GM18520 (cell line): Measurements from ENCODE around the gene MAP2K3.
"Not testable (repeated sequence)": the region's sequence is repeated elsewhere in the genome, so short reads cannot be mapped to it uniquely, and the experiment has no call there.

Source experiments
- ATAC-seq: cut with Tn5 transposase; IDR thresholded peaks from one replicate; pipeline ENCODE4 v1.9.1; 2021; ENCODE audit not compliant: unreplicated experiment

The MAP2K3 gene

GRCh38 chr17:21310061-21310765 lies 25.7 kb downstream of the MAP2K3 start:
- not testable (repeated sequence) for ATAC-seq

DNA sequence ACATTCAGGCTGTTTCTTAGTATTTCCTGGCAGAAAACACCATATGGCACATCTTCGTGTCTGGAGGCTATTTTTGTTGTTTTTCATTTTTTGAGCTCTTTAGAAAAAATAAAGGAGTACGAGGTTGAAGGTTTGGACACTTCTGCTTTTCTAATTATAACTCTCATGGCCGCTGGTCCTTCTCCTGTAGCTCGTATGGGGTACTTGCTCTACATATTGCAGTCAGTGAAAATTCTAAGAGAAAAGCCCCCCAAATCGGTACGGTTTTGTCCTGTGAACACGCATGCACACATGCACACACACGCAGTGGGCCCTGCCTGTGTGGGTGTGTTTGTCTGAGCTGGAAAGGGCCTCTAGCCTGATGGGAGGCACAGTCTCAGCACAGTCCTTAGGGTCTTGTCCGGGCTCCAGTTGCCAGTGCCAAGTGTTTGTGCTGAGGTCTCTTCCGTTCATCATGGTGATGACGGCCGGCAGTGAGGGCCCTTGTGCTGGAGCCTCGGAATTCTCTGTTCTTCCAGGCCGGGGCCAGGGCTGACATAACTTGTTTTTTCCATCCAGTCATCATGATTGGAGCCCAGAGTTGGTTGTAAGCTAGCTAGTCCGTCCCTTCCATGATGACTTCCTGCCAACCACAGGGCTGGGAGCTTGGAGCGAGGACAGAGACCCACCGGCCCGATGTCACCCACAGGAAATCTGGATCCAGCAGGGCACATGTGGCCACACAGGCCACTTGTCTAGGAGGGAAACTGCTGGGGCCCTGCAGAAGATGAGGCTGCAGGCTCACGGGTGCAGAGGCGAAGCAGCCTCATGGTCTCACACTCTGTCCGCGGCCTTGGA lies 26.5 kb downstream of the MAP2K3 start:
- ATAC-seq, result not testable (repeated sequence)

DNA sequence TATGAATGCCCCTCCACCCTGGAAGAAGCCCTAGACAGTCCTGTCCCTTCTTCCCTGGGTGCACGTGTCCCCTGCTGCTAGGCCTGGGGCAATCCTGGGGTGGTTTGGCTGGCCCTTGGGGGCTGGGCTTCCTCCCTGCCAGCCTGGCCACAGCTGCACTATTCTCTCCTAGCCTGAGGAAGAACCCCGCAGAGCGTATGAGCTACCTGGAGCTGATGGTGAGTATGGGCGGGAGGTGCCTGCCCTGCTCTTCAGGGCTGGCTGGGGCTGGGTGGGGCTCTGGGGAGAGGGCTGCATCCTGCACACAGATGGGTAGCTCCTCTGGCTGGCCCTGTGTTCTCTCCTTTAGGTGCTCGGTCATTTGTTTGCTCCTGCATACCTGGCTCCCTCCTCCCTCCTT lies 28.8 kb downstream of the MAP2K3 start:
- no peak for ATAC-seq

DNA sequence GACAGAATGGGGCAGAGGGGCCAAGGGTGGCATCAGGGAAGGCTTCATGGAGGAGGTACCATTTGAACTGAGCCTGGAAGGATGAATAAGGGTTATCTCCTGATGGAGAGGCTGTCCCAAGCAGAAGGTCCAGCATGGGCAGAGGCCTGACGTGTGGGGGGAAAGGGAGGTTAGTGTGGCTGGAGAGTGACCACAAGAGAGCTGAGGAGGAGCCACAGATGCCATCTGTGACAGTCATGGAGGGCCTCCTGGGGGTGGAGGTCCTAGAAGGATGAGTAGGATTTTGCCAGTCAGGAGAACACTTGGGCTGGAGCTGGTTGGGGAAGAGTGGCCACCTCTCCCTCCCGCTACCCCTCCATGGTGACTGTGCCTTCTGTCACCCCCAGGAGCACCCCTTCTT lies 29.2 kb downstream of the MAP2K3 start:
- ATAC-seq, result not testable (repeated sequence)

GRCh38 chr17:21314261-21314664 lies 29.8 kb downstream of the MAP2K3 start:
- not testable (repeated sequence) for ATAC-seq

- ATAC-seq, result not testable (repeated sequence)
Measured at GRCh38 chr17:21314701-21315111, 30.2 kb downstream of the MAP2K3 start.

GRCh38 chr17:21315246-21316000 lies 30.9 kb downstream of the MAP2K3 start:
- not testable (repeated sequence) for ATAC-seq

DNA sequence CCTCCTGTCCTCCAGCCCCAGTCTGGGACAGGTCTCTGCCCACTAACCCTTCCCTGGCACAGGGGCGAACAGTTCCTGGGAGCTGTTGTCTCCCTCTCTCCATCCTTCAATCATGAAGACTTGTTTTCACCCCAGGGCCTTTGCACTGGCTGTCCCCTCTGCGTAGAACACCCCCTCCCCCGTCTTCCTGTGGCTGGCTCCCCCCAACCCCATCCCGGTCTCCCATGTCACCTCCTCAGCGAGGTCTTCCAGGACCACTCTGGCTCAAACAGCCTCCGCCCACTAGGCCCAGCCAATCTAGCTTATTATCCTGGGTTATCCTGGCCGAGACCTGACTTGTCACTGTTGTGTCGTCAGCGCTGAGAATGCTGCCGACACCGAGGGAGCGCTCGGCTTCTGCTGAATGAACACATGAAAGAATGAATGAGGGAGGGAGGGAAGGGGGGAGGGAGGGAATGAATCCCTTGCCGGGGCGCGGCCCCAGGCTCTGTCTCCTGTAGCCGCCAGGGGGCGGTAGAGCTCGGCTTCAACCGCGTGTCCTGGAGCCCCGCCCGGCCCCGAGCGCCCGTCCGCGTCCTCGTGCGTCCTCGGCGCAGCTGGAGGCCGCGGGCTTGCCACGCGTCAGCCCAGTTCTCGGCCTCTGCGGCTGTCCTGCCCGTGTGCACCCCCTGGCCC lies 31.8 kb downstream of the MAP2K3 start:
- not testable (repeated sequence) for ATAC-seq

GRCh38 chr17:21316887-21317500 lies 32.5 kb downstream of the MAP2K3 start:
- ATAC-seq, result not testable (repeated sequence)

- not testable (repeated sequence) for ATAC-seq
Measured at GRCh38 chr17:21317821-21318220, 33.3 kb downstream of the MAP2K3 start.

DNA sequence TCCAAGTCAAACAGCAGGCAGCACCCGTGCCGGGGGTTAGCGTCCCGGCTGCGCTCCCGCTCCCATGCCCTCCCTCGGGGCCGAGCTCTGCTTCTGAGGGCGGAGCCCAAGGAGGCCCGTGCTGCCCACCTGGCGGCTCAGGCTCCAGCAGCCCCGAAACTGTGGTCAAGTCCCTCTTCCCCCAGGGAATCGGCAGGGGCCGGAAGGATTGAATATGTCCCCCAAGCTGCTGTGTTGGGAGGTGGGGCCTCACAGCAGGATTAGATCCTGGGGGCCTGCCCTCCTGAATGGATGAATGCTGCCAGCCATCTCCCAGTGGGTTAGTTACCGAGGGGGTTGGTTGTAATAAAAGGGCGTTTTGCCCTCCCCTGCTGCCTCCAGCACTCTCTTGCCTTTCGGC lies 33.9 kb downstream of the MAP2K3 start:
- no peak for ATAC-seq

DNA sequence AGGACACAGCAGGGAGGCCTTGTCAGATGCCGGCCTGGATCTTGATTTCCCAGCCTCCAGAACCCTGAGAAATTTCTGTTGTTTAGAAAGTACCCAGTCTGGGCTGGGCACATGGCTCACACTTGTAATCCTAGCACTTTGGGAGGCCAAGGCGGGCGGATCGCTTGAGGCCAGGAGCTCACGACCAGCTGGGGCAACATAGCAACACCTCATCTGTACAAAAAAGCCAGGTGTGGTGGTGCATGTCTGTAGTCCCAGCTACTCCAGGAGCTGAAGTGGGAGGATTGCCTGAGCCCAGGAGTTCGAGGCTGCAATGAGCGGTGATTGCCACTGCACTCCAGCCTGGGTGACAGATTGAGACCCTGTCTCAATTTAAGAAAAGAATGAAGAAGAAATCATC lies 34.3 kb downstream of the MAP2K3 start:
- ATAC-seq, result not testable (repeated sequence)

DNA sequence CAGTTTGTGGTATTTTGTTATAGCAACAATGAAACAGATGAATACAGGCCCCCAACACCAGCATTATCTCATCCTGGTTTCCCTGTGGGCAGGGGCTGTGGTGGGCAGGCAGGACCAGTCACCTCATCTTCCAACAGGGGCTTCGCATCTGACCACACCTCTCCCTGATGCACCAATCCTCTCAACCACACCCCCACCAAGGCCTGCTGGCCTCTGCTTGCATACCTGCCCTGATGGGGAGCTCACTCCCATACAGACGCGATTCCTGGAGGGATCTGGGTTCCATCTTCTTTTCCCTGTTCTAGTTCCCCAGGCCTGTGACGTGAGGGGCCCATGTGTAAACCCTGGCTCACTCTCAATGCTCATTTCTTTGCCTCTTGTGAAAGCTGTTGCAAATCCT lies 34.7 kb downstream of the MAP2K3 start:
- not testable (repeated sequence) for ATAC-seq

GRCh38 chr17:21319686-21320375 lies 35.3 kb downstream of the MAP2K3 start:
- ATAC-seq, result not testable (repeated sequence)

- not testable (repeated sequence) for ATAC-seq
Measured at GRCh38 chr17:21320430-21320829, 35.9 kb downstream of the MAP2K3 start.

DNA sequence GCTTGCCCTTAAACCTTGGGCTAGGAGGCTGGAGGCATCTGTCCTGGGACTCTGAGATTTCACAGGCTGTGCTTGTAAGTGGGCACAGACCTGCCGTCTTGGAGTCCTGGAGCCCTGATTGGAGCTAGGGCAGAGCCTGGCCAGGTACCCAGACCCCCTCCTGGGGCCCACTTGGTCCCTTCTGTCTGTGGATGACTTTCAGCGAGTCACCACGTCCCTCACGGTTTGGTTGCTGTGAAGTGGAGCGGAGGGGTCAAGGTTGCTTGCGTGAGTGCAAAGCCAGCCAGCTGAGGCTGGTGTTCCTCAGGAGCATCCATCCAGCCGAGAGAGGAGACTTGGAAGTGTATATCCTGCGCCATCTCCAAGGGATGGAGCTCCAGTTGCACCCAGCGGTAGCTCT lies 36.5 kb downstream of the MAP2K3 start:
- not testable (repeated sequence) for ATAC-seq

DNA sequence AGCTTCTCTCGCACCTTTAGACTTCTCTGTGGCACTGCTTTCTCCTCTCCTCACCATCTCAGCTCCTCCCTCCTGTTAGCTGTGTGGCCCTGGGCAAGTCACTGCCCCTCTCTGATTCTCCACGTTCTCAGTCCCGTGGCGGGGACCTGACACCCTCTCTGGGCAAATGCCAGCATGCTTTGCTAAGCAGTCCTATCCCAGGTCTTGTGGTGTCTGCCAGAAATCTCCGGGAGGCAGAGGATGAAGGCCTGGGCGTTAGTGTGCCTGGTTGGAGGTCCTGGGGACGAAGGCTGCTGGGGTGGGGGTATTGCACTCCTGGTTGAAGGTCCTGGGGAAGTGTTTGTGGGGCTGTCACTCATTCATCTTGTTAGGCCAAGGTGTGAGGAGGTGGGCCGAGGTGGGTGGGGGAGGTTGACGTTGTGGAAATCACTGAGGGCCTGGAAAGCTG lies 37.3 kb downstream of the MAP2K3 start:
- not testable (repeated sequence) for ATAC-seq

- not testable (repeated sequence) for ATAC-seq
Measured at GRCh38 chr17:21323257-21324111, 39.0 kb downstream of the MAP2K3 start.

GRCh38 chr17:21324741-21325140 lies 40.2 kb downstream of the MAP2K3 start:
- ATAC-seq, result not testable (repeated sequence)
